ENCODE measurements around the gene HSPA4. TPM values are rescaled to one million over a fixed set of nuclear protein-coding genes. Genes with fewer than 3 reads are reported as not detected.

HSPA4 gene
- total and polyA plus RNA-seq, 2 of the 4 experiments (the other 2 are of a cell fraction) = 34.9 to 120 TPM

GRCh38 chr5:133121611-133122150 is 69.9 kb downstream of the HSPA4 start:
- intact Hi-C loops (cut with micrococcal nuclease) = no loop called here
- in situ Hi-C loops (cut with MboI; ENCODE audit: low sequenced_read_pairs) = no loop called here
- no peak overlapping the region for H3K9ac ChIP-seq (ENCODE audit: low read depth, low read length)
- no peak overlapping the region for H2BK5ac ChIP-seq (ENCODE audit: low read depth, low read length, poor library complexity, severe bottlenecking)
- no peak overlapping the region for H3K56ac ChIP-seq (ENCODE audit: extremely low read depth, insufficient read depth, low read length)
- H2BK120ac ChIP-seq (ENCODE audit: low read depth, low read length) = no peak overlapping the region
- H3K4me2 ChIP-seq (ENCODE audit: low read depth, low read length) = no peak overlapping the region
- no peaks in the 10 kb centered on the region for H3K4me1 ChIP-seq (ENCODE audit: control insufficient read depth, insufficient read depth, low read length)
- no peak overlapping the region for H3K4me3 ChIP-seq (ENCODE audit: insufficient read depth, low read depth, low read length)
- H3K14ac ChIP-seq (replicated peaks; ENCODE audit: low read depth, low read length) = no peak overlapping the region
- no peak overlapping the region for H3K18ac ChIP-seq (ENCODE audit: low read depth, low read length)
- ATAC-seq (ENCODE audit: low read depth) = no peak
- dilution Hi-C loops (cut with HindIII; ENCODE audit: low sequenced_read_pairs, unreplicated experiment) = no loop called here
- no TSS peak for BruUV-seq (replicated peaks)
- H4K20me1 ChIP-seq (ENCODE audit: insufficient read depth, low read length) = no peaks in the 10 kb centered on the region; the same call in 1 of the 2 replicates
- H4K5ac ChIP-seq (ENCODE audit: low read depth, low read length) = no peak overlapping the region
- H3K79me1 ChIP-seq (ENCODE audit: low read depth in 1 of 2, low read length in 2 of 2) = no peaks in the 10 kb centered on the region
- no peak overlapping the region for H2BK20ac ChIP-seq (ENCODE audit: low read depth, low read length)
- H3K23ac ChIP-seq (ENCODE audit: low read depth, low read length) = no peak overlapping the region
- H2AK5ac ChIP-seq (ENCODE audit: low read depth, low read length) = no peak overlapping the region
- no peak overlapping the region for H2AFZ ChIP-seq (replicated peaks; ENCODE audit: low read length, poor library complexity)
- no peak overlapping the region for H3K27ac ChIP-seq (ENCODE audit: insufficient read depth, low read length)
- 80% methylated on average over 1 of the region's 9 CpGs; no CpG with 5 or more reads in 1 of the 2 experiments for WGBS, 2 experiments (ENCODE audit: extremely low coverage in 2 of 2, insufficient read length in 1 of 2)
- peaks cover 25% of the 10 kb centered on the region for H3K27me3 ChIP-seq (ENCODE audit: control insufficient read depth, insufficient read depth, low read length)
- H3K4ac ChIP-seq (ENCODE audit: low read depth, low read length) = no peak overlapping the region
- H3K36me3 ChIP-seq (ENCODE audit: control insufficient read depth, insufficient read depth, low read length) = no peaks in the 10 kb centered on the region
- no peak overlapping the region for H4K91ac ChIP-seq (ENCODE audit: insufficient read depth, low read depth, low read length)
- ChIA-PET POLR2A (ENCODE audit: unreplicated experiment) (no interaction called here), CTCF (no interaction called here)
- no peaks in the 10 kb centered on the region for H3K9me1 ChIP-seq (ENCODE audit: insufficient read depth, low read length)
- no peak overlapping the region for H2BK15ac ChIP-seq (ENCODE audit: low read depth, low read length)
- no peak overlapping the region for H4K8ac ChIP-seq (ENCODE audit: low read depth in 2 of 2, low read length in 2 of 2)
- TF ChIP-seq SMC3 (IDR thresholded peaks at IDR 0.05; ENCODE audit: low read depth, low read length) (no peak), POLR2A (IDR thresholded peaks at IDR 0.05; ENCODE audit: low read depth, low read length) (no peak), RCOR1 (IDR thresholded peaks at IDR 0.05; ENCODE audit: insufficient replicate concordance, low read length) (no peak), RFX5 (IDR thresholded peaks at IDR 0.05; ENCODE audit: low read depth, low read length) (no peak), FOS (IDR thresholded peaks at IDR 0.05; ENCODE audit: low read depth, low read length) (no peak)
- H3K9me3 ChIP-seq (ENCODE audit: control insufficient read depth, insufficient read depth, low read length) = no peaks in the 10 kb centered on the region
- no peak overlapping the region for H2AK9ac ChIP-seq (replicated peaks; ENCODE audit: low read depth, low read length, poor library complexity)
- DNase-seq = no peak
